ENCODE data around the gene TRAPPC2.

DNA sequence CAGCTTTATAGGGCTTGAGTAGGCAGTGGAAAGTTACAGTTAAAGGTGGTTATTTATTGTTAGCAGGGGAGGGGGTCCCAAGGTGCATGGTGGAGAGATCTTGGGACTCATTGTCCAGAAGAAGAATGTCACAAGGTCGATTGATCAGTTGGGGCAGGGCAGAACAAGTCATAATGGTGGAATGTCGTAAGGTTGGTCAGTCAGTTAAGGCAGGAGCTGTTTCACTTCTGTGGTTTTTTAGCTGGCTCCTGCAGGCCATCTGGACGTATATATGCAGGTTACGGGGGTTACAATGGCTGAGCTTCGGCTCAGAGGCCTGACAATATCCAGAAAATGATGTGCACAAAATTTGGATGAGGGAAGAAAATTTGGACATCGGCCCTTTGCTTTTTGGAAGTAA, 7.3 kb upstream of the TRAPPC2 start:
- TF ChIP-seq POLR2A (IDR thresholded peaks at IDR 0.05): no peak
- TF ChIP-seq, protein P1, sequence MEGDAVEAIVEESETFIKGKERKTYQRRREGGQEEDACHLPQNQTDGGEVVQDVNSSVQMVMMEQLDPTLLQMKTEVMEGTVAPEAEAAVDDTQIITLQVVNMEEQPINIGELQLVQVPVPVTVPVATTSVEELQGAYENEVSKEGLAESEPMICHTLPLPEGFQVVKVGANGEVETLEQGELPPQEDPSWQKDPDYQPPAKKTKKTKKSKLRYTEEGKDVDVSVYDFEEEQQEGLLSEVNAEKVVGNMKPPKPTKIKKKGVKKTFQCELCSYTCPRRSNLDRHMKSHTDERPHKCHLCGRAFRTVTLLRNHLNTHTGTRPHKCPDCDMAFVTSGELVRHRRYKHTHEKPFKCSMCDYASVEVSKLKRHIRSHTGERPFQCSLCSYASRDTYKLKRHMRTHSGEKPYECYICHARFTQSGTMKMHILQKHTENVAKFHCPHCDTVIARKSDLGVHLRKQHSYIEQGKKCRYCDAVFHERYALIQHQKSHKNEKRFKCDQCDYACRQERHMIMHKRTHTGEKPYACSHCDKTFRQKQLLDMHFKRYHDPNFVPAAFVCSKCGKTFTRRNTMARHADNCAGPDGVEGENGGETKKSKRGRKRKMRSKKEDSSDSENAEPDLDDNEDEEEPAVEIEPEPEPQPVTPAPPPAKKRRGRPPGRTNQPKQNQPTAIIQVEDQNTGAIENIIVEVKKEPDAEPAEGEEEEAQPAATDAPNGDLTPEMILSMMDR (IDR thresholded peaks at IDR 0.05): no peak

Measured in uterus (tissue), 2 donors.